ENCODE data around the gene SMIM44.

DNA sequence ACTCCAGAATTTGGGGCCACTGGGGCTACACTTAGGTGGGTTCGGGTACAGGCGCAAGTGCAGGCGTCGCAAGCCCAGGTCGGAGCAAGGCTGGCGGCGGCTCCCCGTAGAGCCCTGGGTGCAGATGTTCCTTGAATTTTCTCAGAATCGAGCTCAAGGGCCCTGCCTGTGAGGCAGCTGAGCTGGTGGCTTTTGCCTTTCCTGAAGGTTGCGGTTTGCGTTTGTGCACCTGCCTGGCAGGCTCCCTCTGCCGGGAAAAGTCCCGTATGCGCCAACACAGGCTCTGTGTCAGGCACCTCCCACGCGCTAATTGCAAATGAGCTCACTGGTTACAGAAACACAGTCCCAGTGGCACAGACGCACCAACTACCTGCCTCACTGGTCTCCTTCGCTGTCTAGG is 11.3 kb upstream of the SMIM44 start:
- TF ChIP-seq POLR2A (IDR thresholded peaks at IDR 0.05): no peak
- TF ChIP-seq, protein P1, sequence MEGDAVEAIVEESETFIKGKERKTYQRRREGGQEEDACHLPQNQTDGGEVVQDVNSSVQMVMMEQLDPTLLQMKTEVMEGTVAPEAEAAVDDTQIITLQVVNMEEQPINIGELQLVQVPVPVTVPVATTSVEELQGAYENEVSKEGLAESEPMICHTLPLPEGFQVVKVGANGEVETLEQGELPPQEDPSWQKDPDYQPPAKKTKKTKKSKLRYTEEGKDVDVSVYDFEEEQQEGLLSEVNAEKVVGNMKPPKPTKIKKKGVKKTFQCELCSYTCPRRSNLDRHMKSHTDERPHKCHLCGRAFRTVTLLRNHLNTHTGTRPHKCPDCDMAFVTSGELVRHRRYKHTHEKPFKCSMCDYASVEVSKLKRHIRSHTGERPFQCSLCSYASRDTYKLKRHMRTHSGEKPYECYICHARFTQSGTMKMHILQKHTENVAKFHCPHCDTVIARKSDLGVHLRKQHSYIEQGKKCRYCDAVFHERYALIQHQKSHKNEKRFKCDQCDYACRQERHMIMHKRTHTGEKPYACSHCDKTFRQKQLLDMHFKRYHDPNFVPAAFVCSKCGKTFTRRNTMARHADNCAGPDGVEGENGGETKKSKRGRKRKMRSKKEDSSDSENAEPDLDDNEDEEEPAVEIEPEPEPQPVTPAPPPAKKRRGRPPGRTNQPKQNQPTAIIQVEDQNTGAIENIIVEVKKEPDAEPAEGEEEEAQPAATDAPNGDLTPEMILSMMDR (IDR thresholded peaks at IDR 0.05): no peak
